H1 (cell line): ENCODE measurements around the gene WNT7A. TPM values are rescaled to one million over a fixed set of nuclear protein-coding genes. Genes with fewer than 3 reads are reported as not detected.

Source experiments
- CTCF ChIA-PET: fragments of 300-600 bp; sonication (Branson Sonifier 250); formaldehyde crosslinking; loops from one replicate; lab custom pipeline; 2021; ENCODE audit not compliant: partially characterized antibody; lab: Charles Lee
- POLR2A ChIA-PET: fragments of 300-600 bp; sonication (Branson Sonifier 250); formaldehyde crosslinking; loops from one replicate; lab custom pipeline; 2021; ENCODE audit warnings: inconsistent platforms; ENCODE audit not compliant: partially characterized antibody; lab: Charles Lee
- DNase-seq, 2 experiments: peaks; one replicate each; pipeline versions ENCODE4 v3.0.0 to v3.0.0-alpha.2; 2010 to 2022; ENCODE audit warnings: low spot score in 2 of 2, low read depth in 1 of 2, mixed read lengths in 1 of 2
- FAIRE-seq: peaks from 2 replicates; lab custom pipeline; 2011; peaks lifted over from hg19 to GRCh38; lab: Jason Lieb, UNC
- H2AFZ ChIP-seq: 2 replicates; pipeline ENCODE4 v1.8.1; 2012; ENCODE audit warnings: low read length, inconsistent platforms
- H2AK5ac ChIP-seq: 2 replicates; pipeline ENCODE4 v1.6.1; 2013; ENCODE audit warnings: low read depth, low read length
- H2BK120ac ChIP-seq: replicated peaks from 2 replicates; pipeline ENCODE3; 2013; ENCODE audit warnings: low read depth, low read length, inconsistent platforms
- H2BK12ac ChIP-seq: 2 replicates; pipeline ENCODE4 v1.6.1; 2013; ENCODE audit warnings: low read depth, low read length
- H2BK15ac ChIP-seq: 2 replicates; pipeline ENCODE4 v1.6.1; 2013; ENCODE audit warnings: low read length
- H2BK20ac ChIP-seq: 2 replicates; pipeline ENCODE4 v1.6.1; 2013; ENCODE audit warnings: low read length
- H2BK5ac ChIP-seq: 2 replicates; pipeline ENCODE4 v1.6.1; 2013; ENCODE audit warnings: low read depth, low read length
- H3K14ac ChIP-seq: 2 replicates; pipeline ENCODE4 v1.6.1; 2013; ENCODE audit warnings: inconsistent platforms; ENCODE audit not compliant: insufficient read length
- H3K18ac ChIP-seq: 2 replicates; pipeline ENCODE4 v1.6.1; 2013; ENCODE audit warnings: low read length; ENCODE audit errors: extremely low read depth
- H3K23ac ChIP-seq: 2 replicates; pipeline ENCODE4 v1.6.1; 2013; ENCODE audit warnings: inconsistent platforms; ENCODE audit not compliant: insufficient read length
- H3K23me2 ChIP-seq: 2 replicates; pipeline ENCODE4 v1.6.1; 2013; ENCODE audit warnings: low read depth, low read length
- H3K27ac ChIP-seq: 2 replicates; pipeline ENCODE4 v1.6.1; 2011; ENCODE audit warnings: low read depth, low read length, inconsistent platforms
- H3K27me3 ChIP-seq, 4 experiments: replicated peaks in 1 of 4; 1 replicate in 1 of 4; 2 replicates in 3 of 4; pipeline versions ENCODE4 v1.6.1 to v1.8.1; 2011 to 2013; ENCODE audit warnings: low read length in 3 of 4, mild to moderate bottlenecking in 3 of 4, inconsistent platforms in 2 of 4, mixed read lengths in 2 of 4, moderate library complexity in 1 of 4; ENCODE audit not compliant: control insufficient read depth in 3 of 4, insufficient read depth in 3 of 4; ENCODE audit errors: extremely low read depth in 1 of 4
- H3K36me3 ChIP-seq, 4 experiments: 2 replicates each; pipeline versions ENCODE4 v1.6.1 to v1.8.1; 2011 to 2013; ENCODE audit warnings: mild to moderate bottlenecking in 4 of 4, low read length in 3 of 4, moderate library complexity in 2 of 4, control low read depth in 1 of 4, inconsistent platforms in 1 of 4; ENCODE audit not compliant: insufficient read depth in 4 of 4, control insufficient read depth in 2 of 4
- H3K4ac ChIP-seq: replicated peaks from 2 replicates; pipeline ENCODE3; 2013; ENCODE audit warnings: low read length, low read depth, mixed read lengths, inconsistent platforms; ENCODE audit not compliant: insufficient read length
- H3K4me1 ChIP-seq, 4 experiments: replicated peaks in 1 of 4; 1 replicate in 1 of 4; 2 replicates in 3 of 4; pipeline versions ENCODE4 v1.6.1 to v1.8.1; 2011 to 2013; ENCODE audit warnings: low read length in 3 of 4, inconsistent platforms in 2 of 4, mixed read lengths in 1 of 4; ENCODE audit not compliant: insufficient read depth in 4 of 4, control insufficient read depth in 3 of 4
- H3K4me2 ChIP-seq, 2 experiments: 2 replicates each; pipeline versions ENCODE4 v1.6.1 to v1.8.1; 2011 to 2013; ENCODE audit warnings: low read depth in 2 of 2, low read length in 2 of 2, control low read depth in 1 of 2, inconsistent platforms in 1 of 2, mild to moderate bottlenecking in 1 of 2; ENCODE audit not compliant: insufficient read depth in 1 of 2
- H3K4me3 ChIP-seq, 4 experiments: fragments of 200-600, 300-600 bp in 1 of 4; sonication (generic), shearing (Covaris generic), sonication (Bioruptor Twin) in 1 of 4; 2 replicates each; pipeline versions ENCODE4 v1.5.1 to v1.8.1; 2011 to 2016; ENCODE audit warnings: low read length in 4 of 4, low read depth in 3 of 4, control low read depth in 2 of 4, inconsistent platforms in 2 of 4, mild to moderate bottlenecking in 2 of 4, mixed read lengths in 1 of 4, moderate library complexity in 1 of 4; ENCODE audit not compliant: insufficient read depth in 2 of 4; ENCODE audit errors: extremely low read depth in 1 of 4
- H3K56ac ChIP-seq: replicated peaks from 2 replicates; pipeline ENCODE3; 2013; ENCODE audit warnings: low read depth, mild to moderate bottlenecking, mixed read lengths, low read length, inconsistent platforms; ENCODE audit not compliant: insufficient read length
- H3K79me1 ChIP-seq: 2 replicates; pipeline ENCODE4 v1.6.1; 2013; ENCODE audit warnings: low read depth, low read length, control low read depth
- H3K79me2 ChIP-seq, 2 experiments: 2 replicates each; pipeline versions ENCODE4 v1.6.1 to v1.8.1; 2012 to 2013; ENCODE audit warnings: low read length in 2 of 2, mild to moderate bottlenecking in 2 of 2, inconsistent platforms in 1 of 2; ENCODE audit not compliant: insufficient read depth in 2 of 2, control insufficient read depth in 1 of 2
- H3K9ac ChIP-seq, 4 experiments: replicated peaks in 1 of 4; 1 replicate in 1 of 4; 2 replicates in 3 of 4; pipeline versions ENCODE4 v1.6.1 to v1.8.1; 2011 to 2013; ENCODE audit warnings: low read depth in 3 of 4, low read length in 3 of 4, control low read depth in 2 of 4, mild to moderate bottlenecking in 2 of 4, moderate library complexity in 2 of 4, inconsistent platforms in 1 of 4; ENCODE audit errors: extremely low read depth in 1 of 4
- H3K9me3 ChIP-seq, 2 experiments: 2 replicates each; pipeline versions ENCODE4 v1.6.1 to v1.8.1; 2012 to 2013; ENCODE audit warnings: mild to moderate bottlenecking in 2 of 2, moderate library complexity in 2 of 2, control low read depth in 1 of 2, inconsistent platforms in 1 of 2, low read depth in 1 of 2, low read length in 1 of 2, mixed read lengths in 1 of 2; ENCODE audit not compliant: insufficient read depth in 2 of 2
- H4K20me1 ChIP-seq, 2 experiments: replicated peaks in 1 of 2; 2 replicates each; pipeline versions ENCODE3 to v1.8.1; 2011 to 2013; ENCODE audit warnings: inconsistent platforms in 2 of 2, low read length in 2 of 2, mild to moderate bottlenecking in 1 of 2; ENCODE audit not compliant: insufficient read depth in 2 of 2, control insufficient read depth in 1 of 2
- H4K5ac ChIP-seq: 2 replicates; pipeline ENCODE4 v1.6.1; 2013; ENCODE audit warnings: low read length, low read depth, mixed read lengths, inconsistent platforms; ENCODE audit not compliant: insufficient read length
- H4K8ac ChIP-seq: 2 replicates; pipeline ENCODE4 v1.8.0; 2013; ENCODE audit warnings: mild to moderate bottlenecking, moderate library complexity, low read length, inconsistent platforms; ENCODE audit not compliant: insufficient read depth; ENCODE audit errors: extremely low read depth
- H4K91ac ChIP-seq: replicated peaks from 2 replicates; pipeline ENCODE3; 2013; ENCODE audit warnings: low read length, mixed read lengths, inconsistent platforms; ENCODE audit not compliant: insufficient read length
- ATF2 ChIP-seq: IDR thresholded peaks from 2 replicates; pipeline ENCODE4 v1.6.1; 2012; ENCODE audit warnings: low read length, inconsistent platforms
- BRCA1 ChIP-seq: IDR thresholded peaks from 2 replicates; pipeline ENCODE4 v1.6.1; 2012; ENCODE audit warnings: low read depth, low read length, improper control_type of control experiment
- CEBPB ChIP-seq: IDR thresholded peaks from 2 replicates; pipeline ENCODE4 v1.6.1; 2012; ENCODE audit warnings: low read depth, low read length
- CTCF ChIP-seq, 3 experiments: IDR thresholded peaks; 1 replicate in 2 of 3; 2 replicates in 1 of 3; pipeline versions ENCODE4 v1.5.1 to v1.6.1; 2011; ENCODE audit warnings: low read length in 3 of 3, mild to moderate bottlenecking in 3 of 3, inconsistent platforms in 2 of 3, low read depth in 1 of 3, moderate library complexity in 1 of 3; ENCODE audit not compliant: insufficient read depth in 1 of 3; ENCODE audit errors: control extremely low read depth in 1 of 3
- GTF2F1 ChIP-seq: IDR thresholded peaks from 2 replicates; pipeline ENCODE4 v1.6.1; 2012; ENCODE audit warnings: low read depth, low read length, improper control_type of control experiment, borderline replicate concordance
- KDM5A ChIP-seq: fragments of 200-600 bp; IDR thresholded peaks from 2 replicates; pipeline ENCODE4 v1.7.1; 2012; ENCODE audit warnings: mild to moderate bottlenecking, low read length, inconsistent platforms, mixed read lengths
- NANOG ChIP-seq: IDR thresholded peaks from 2 replicates; pipeline ENCODE4 v1.6.1; 2011; ENCODE audit warnings: low read length, low read depth, mild to moderate bottlenecking, inconsistent platforms; ENCODE audit not compliant: insufficient read depth, poor library complexity, severe bottlenecking
- RFX5 ChIP-seq: IDR thresholded peaks from 2 replicates; pipeline ENCODE4 v1.6.1; 2011; ENCODE audit warnings: low read depth, low read length, improper control_type of control experiment, borderline replicate concordance
- SRF ChIP-seq: IDR thresholded peaks from 2 replicates; pipeline ENCODE4 v1.6.1; 2011; ENCODE audit warnings: mild to moderate bottlenecking, low read depth, low read length, moderate library complexity
- WGBS, 2 experiments: shearing (Covaris generic) in 1 of 2; methylation state at CpG; one replicate each; pipeline versions ENCODE4 v1.1.6 to v1.1.7; 2013 to 2015; ENCODE audit warnings: low lambda C conversion rate in 2 of 2, mixed read lengths in 2 of 2, inconsistent platforms in 1 of 2, low coverage in 1 of 2, missing lambda C conversion rate in 1 of 2; ENCODE audit not compliant: insufficient replicate concordance in 2 of 2, insufficient coverage in 1 of 2, insufficient read length in 1 of 2; ENCODE audit errors: extremely low coverage in 1 of 2, missing lambda C conversion rate in 1 of 2; 5-methylcytosine and 5-hydroxymethylcytosine counted together
- polyA plus RNA-seq, 7 experiments: library from polyadenylated mRNA; depleted of rRNA in 3 of 7; stranded (reverse) in 5 of 7; unstranded in 2 of 7; fragments of >200 nt in 5 of 7; fragments of 200-250 nt in 2 of 7; gene quantifications; 1 replicate in 5 of 7; 2 replicates in 1 of 7; 4 replicates in 1 of 7; pipeline versions ENCODE4 v1.2.1 to v1.2.3, GENCODE V29; 2011 to 2013; ENCODE audit warnings: missing spikeins in 2 of 7, mixed read lengths in 2 of 7
- total RNA-seq: library from RNA; stranded (reverse); fragmentation: NEBNext Ultra II Directional; extraction: Animal tissue kit (Norgen Biotek cat#: 25700); gene quantifications from 2 replicates; pipeline ENCODE4 v1.2.1, GENCODE V29; 2021

WNT7A gene
- total and polyA plus RNA-seq, 2 of the 8 experiments (the other 6 are each of a cell fraction or from before 2014, with no cell fraction given), result 0.02 TPM; not detected in 1

DNA sequence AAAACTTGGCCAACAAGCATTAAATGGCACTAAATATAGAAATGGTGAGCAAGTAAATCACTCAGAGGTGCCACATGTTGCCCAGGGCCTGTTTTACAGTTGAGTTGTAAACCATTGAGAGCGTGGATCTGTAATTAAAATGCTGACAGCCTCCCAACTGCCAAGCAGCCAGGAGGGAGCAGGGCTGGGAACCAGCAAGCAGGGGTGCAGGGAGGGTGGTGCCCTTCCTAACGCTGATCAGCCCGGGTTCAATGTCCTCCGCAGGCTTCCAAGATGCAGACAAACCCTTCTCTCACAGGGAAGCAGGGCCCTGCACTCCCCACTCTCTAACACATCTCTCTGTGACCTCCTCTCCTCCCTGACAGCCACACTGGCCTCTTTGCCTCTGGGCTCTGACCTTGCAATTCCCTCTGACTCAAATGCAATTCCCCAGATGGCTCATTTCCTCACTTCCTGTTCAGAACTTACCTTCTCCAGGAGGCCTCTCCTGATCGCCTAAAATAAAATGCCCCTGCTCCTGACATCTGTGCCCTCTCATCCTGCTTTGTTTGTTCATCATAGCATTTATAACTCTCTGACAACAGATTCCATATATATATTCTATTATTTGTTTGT lies 40.0 kb downstream of the WNT7A start:
- Histone ChIP-seq H2BK15ac (no peak overlapping the region), H3K79me2 (no peaks in the 10 kb centered on the region), H3K23ac (no peak overlapping the region), H4K20me1 (no peaks in the 10 kb centered on the region), H3K56ac (no peak overlapping the region), H3K79me1 (no peaks in the 10 kb centered on the region), H4K91ac (no peak overlapping the region), H4K8ac (no peak overlapping the region), H2AFZ (no peak overlapping the region), H3K36me3 (no peaks in the 10 kb centered on the region), H3K4me3 (no peak overlapping the region), H3K14ac (no peak overlapping the region), H3K27ac (no peak overlapping the region), H3K4me1 (no peaks in the 10 kb centered on the region), H2BK20ac (no peak overlapping the region), H3K4me2 (no peak overlapping the region), H2BK5ac (no peak overlapping the region), H2BK12ac (no peak overlapping the region), H2AK5ac (no peak overlapping the region), H3K9ac (no peak overlapping the region), H3K23me2 (peaks cover 2% of the 10 kb centered on the region; the same call in 1 of the 2 replicates), H3K4ac (no peak overlapping the region), H3K27me3 (no peaks in the 10 kb centered on the region), H3K9me3 (no peaks in the 10 kb centered on the region), H3K18ac (no peak overlapping the region), H2BK120ac (no peak overlapping the region), H4K5ac (no peak overlapping the region)
- ChIA-PET CTCF (interaction anchor here (0.6 to 3.4 kb wide), 5 partner anchors 8 to 90 kb away, joined by 3 to 12 read pairs (median 7); partner anchors contain the start of gene WNT7A), POLR2A (no interaction called here)
- DNase-seq (no peak), FAIRE-seq (no peak)
- WGBS, 2 experiments, result 72% methylated on average over 5 of the region's 5 CpGs; no CpG with 5 or more reads in 1 of the 2 experiments
- TF ChIP-seq CEBPB (no peak), KDM5A (no peak), BRCA1 (no peak), CTCF (IDR thresholded peaks at IDR 0.05; ENCODE audit: control extremely low read depth in 1 of 3, insufficient read depth in 1 of 3, low read depth in 1 of 3, low read length in 3 of 3) (no peak), RFX5 (no peak), GTF2F1 (no peak), ATF2 (no peak), NANOG (no peak), SRF (no peak)
